HepG2 (cell line): ENCODE measurements around the gene ARHGAP35. TPM values are rescaled to one million over a fixed set of nuclear protein-coding genes. Genes with fewer than 3 reads are reported as not detected.

Experiments used
- BRD4 ChIP-seq: sonication (generic); formaldehyde crosslinking; IDR thresholded peaks from 2 replicates; pipeline ENCODE4 v1.4.0; 2020; ENCODE audit warnings: missing genetic modification reagents
- CCAR2 ChIP-seq: fragments of 200-400 bp; formaldehyde crosslinking; optimal IDR thresholded peaks from 2 replicates; pipeline ENCODE3; 2018; ENCODE audit warnings: low read depth, mild to moderate bottlenecking, low read length, moderate library complexity
- PLSCR1 ChIP-seq: sonication (generic); formaldehyde crosslinking; IDR thresholded peaks from 2 replicates; pipeline ENCODE4 v1.5.0; 2020; ENCODE audit warnings: missing genetic modification reagents, mild to moderate bottlenecking, borderline replicate concordance
- RAD21 ChIP-seq: fragments of 450-650 bp; formaldehyde crosslinking; IDR thresholded peaks from 2 replicates; pipeline ENCODE4 v1.5.0; 2020; ENCODE audit warnings: mild to moderate bottlenecking
- SNAPC5 ChIP-seq: sonication (generic); formaldehyde crosslinking; IDR thresholded peaks from 2 replicates; pipeline ENCODE4 v1.8.1; 2023; ENCODE audit warnings: mild to moderate bottlenecking, missing genetic modification reagents, borderline replicate concordance
- SOX13 ChIP-seq, 3 experiments: fragments of 450-650 bp in 1 of 3; sonication (generic) in 1 of 3; formaldehyde crosslinking in 1 of 3; IDR thresholded peaks in 2 of 3; conservative IDR thresholded peaks in 1 of 3; 2 replicates each; pipeline versions ENCODE4 v1.5.0 to v1.6.1; 2016 to 2020; ENCODE audit warnings: antibody characterized with exemption in 1 of 3, mild to moderate bottlenecking in 1 of 3, missing compliant biosample characterization in 1 of 3, missing genetic modification reagents in 1 of 3, moderate library complexity in 1 of 3
- ZEB1 ChIP-seq: IDR thresholded peaks from 2 replicates; pipeline ENCODE4 v1.6.1; 2012; ENCODE audit warnings: mild to moderate bottlenecking, low read depth, inconsistent platforms; ENCODE audit not compliant: insufficient replicate concordance
- ZNF350 ChIP-seq: sonication (generic); formaldehyde crosslinking; IDR thresholded peaks from 2 replicates; pipeline ENCODE4 v1.4.0; 2020; ENCODE audit warnings: mild to moderate bottlenecking, low read depth, missing genetic modification reagents, borderline replicate concordance
- ZNF710 ChIP-seq: sonication (generic); formaldehyde crosslinking; IDR thresholded peaks from 2 replicates; pipeline ENCODE4 v1.5.0; 2020; ENCODE audit warnings: mild to moderate bottlenecking, missing genetic modification reagents, borderline replicate concordance
- polyA plus RNA-seq, 8 experiments: library from polyadenylated mRNA; depleted of rRNA in 3 of 8; stranded (reverse) in 7 of 8; unstranded in 1 of 8; fragments of >200 nt; fragmentation: Illumina TruSeq in 4 of 8; extraction: Trizol in 4 of 8; gene quantifications; 2 replicates each; pipeline versions ENCODE4 v1.2.1 to v1.2.3, GENCODE V29; 2011 to 2016; ENCODE audit warnings: low read depth in 4 of 8, missing spikeins in 1 of 8, mixed read lengths in 1 of 8; ENCODE audit not compliant: insufficient read depth in 1 of 8
- total RNA-seq, 5 experiments: library from RNA; depleted of rRNA; stranded (reverse); fragments of >200 nt; fragmentation: Illumina TruSeq; extraction: Trizol; gene quantifications; 2 replicates each; pipeline ENCODE4 v1.2.3, GENCODE V29; 2016; ENCODE audit warnings: low read depth in 1 of 5
- TF ChIP-seq, protein P1 (sequence below): IDR thresholded peaks from 2 replicates; pipeline ENCODE4 v1.6.1; 2016; ENCODE audit warnings: missing biosample characterization, missing genetic modification reagents, low read depth
- TF ChIP-seq, protein P2 (sequence below): sonication (generic); formaldehyde crosslinking; IDR thresholded peaks from 2 replicates; pipeline ENCODE4 v1.5.1; 2020; ENCODE audit warnings: mild to moderate bottlenecking, missing genetic modification reagents, moderate library complexity
- TF ChIP-seq, protein P3 (sequence below): sonication (generic); formaldehyde crosslinking; IDR thresholded peaks from 2 replicates; pipeline ENCODE4 v1.5.0; 2020; ENCODE audit warnings: missing genetic modification reagents
- TF ChIP-seq, protein P4 (sequence below): IDR thresholded peaks from 2 replicates; pipeline ENCODE4 v1.6.1; 2016; ENCODE audit warnings: low read depth, borderline replicate concordance

Gene ARHGAP35
- total and polyA plus RNA-seq, 2 of the 13 experiments (the other 11 are each of a cell fraction or from before 2014, with no cell fraction given) = 30.1 to 30.2 TPM

- TF ChIP-seq PLSCR1 (CRISPR knock-in tag) (no peak), BRD4 (CRISPR knock-in tag) (no peak; the same call in 1 of the 2 replicates), ZEB1 (peak; percentile 32), ZNF350 (CRISPR knock-in tag) (peak; percentile 59; the same call in 1 of the 2 replicates), ZNF710 (no peak; the same call in 1 of the 2 replicates), SNAPC5 (CRISPR knock-in tag) (no peak), CCAR2 (no peak), RAD21 (peak; percentile 89), SOX13 (IDR thresholded peaks at IDR 0.05) (no peak), SOX13 (CRISPR knock-in tag; conservative IDR thresholded peaks at IDR 0.05 in 1 of 2, IDR thresholded peaks at IDR 0.05 in 1 of 2) (0 out of 4 replicates have a peak, but pooled peaks of 1 of the 2 experiments have one; percentile 35)
- TF ChIP-seq, protein P1, sequence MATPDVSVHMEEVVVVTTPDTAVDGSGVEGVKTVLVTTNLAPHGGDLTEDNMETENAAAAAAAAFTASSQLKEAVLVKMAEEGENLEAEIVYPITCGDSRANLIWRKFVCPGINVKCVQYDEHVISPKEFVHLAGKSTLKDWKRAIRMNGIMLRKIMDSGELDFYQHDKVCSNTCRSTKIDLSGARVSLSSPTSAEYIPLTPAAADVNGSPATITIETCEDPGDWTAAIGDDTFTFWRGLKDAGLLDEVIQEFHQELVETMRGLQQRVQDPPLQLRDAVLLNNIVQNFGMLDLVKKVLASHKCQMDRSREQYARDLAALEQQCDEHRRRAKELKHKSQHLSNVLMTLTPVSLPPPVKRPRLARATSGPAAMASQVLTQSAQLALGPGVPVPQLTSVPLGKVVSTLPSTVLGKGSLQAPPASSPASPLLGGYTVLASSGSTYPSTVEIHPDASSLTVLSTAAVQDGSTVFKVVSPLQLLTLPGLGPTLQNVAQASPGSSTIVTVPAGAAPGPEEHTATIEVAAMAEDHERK (CRISPR knock-in tag) = no peak
- TF ChIP-seq, protein P2, sequence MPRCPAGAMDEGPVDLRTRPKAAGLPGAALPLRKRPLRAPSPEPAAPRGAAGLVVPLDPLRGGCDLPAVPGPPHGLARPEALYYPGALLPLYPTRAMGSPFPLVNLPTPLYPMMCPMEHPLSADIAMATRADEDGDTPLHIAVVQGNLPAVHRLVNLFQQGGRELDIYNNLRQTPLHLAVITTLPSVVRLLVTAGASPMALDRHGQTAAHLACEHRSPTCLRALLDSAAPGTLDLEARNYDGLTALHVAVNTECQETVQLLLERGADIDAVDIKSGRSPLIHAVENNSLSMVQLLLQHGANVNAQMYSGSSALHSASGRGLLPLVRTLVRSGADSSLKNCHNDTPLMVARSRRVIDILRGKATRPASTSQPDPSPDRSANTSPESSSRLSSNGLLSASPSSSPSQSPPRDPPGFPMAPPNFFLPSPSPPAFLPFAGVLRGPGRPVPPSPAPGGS (CRISPR knock-in tag) = no peak
- TF ChIP-seq, protein P3, sequence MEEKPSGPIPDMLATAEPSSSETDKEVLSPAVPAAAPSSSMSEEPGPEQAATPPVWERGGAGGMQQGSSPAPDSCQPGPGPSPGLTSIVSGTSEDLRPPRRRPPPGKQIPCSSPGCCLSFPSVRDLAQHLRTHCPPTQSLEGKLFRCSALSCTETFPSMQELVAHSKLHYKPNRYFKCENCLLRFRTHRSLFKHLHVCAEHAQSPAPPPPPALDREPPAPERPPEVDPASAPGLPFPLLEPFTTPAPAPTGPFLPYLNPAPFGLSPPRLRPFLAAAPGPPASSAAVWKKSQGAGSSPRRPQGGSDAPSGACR (CRISPR knock-in tag) = 0 out of 2 replicates have a peak, but pooled peaks have one; percentile 47
- TF ChIP-seq, protein P4, sequence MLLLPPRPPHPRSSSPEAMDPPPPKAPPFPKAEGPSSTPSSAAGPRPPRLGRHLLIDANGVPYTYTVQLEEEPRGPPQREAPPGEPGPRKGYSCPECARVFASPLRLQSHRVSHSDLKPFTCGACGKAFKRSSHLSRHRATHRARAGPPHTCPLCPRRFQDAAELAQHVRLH (CRISPR knock-in tag) = peak; percentile 58; the same call in 1 of the 2 replicates
These were observed 4.5 kb upstream of the ARHGAP35 start (continued) for GRCh38 chr19:46856062-46857022.
